ENCODE results near the gene MMP11.
A peak's percentile ranks its signal among the peaks of the same experiment; 100 is the strongest.
"Not testable (repeated sequence)": the region's sequence is repeated elsewhere in the genome, so short reads cannot be mapped to it uniquely, and the experiment has no call there.

The MMP11 gene, protein sequence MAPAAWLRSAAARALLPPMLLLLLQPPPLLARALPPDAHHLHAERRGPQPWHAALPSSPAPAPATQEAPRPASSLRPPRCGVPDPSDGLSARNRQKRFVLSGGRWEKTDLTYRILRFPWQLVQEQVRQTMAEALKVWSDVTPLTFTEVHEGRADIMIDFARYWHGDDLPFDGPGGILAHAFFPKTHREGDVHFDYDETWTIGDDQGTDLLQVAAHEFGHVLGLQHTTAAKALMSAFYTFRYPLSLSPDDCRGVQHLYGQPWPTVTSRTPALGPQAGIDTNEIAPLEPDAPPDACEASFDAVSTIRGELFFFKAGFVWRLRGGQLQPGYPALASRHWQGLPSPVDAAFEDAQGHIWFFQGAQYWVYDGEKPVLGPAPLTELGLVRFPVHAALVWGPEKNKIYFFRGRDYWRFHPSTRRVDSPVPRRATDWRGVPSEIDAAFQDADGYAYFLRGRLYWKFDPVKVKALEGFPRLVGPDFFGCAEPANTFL

GRCh38 chr22:23772649-23773473, at the start of gene MMP11:
MMP11 (plus strand) TSS chr22:23772849; CDS start chr22:23772871, 22 bp downstream.
- Mint-ChIP-seq H3K27ac (no peak within 1 kb of the TSS), H3K36me3 (ENCODE audit: low read depth) (no peaks in the 10 kb centered on the region), H3K27me3 (ENCODE audit: low read depth) (peaks cover 19% of the 10 kb centered on the region), H3K9me3 (no peaks in the 10 kb centered on the region), H3K4me1 (ENCODE audit: low read depth) (peaks cover 12% of the 10 kb centered on the region), H3K4me3 (peak within 1 kb of the TSS; percentile 48)

DNA sequence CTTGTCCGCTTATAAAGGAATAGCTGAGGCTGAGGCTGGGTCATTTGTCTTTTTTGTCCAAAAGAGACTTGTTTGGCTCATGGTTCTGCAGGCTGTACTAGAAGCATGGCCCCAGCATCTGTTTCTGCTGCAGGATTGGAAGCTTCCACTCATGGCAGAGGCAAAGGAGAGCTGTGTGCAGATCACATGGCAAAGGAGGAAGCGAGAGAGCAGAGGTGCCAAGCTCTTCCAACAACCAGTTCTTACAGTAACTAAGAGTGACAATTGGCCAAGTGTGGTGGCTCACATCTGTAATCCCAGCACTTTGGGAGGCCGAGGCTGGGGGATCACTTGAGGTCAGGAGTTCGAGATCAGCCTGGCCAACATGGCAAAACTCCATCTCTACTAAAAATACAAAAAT, 44.5 kb upstream of the MMP11 start:
- not testable (repeated sequence) for H3K36me3 Mint-ChIP-seq (ENCODE audit: low read depth); H3K4me1 Mint-ChIP-seq (ENCODE audit: low read depth); H3K9me3 Mint-ChIP-seq; H3K27ac Mint-ChIP-seq; H3K4me3 Mint-ChIP-seq
- H3K27me3 Mint-ChIP-seq (ENCODE audit: low read depth): peaks cover 11% of the 10 kb centered on the region

- Mint-ChIP-seq H3K27me3 (ENCODE audit: low read depth) (no peaks in the 10 kb centered on the region), H3K27ac (no peak overlapping the region), H3K9me3 (no peaks in the 10 kb centered on the region), H3K36me3 (ENCODE audit: low read depth) (no peaks in the 10 kb centered on the region), H3K4me1 (ENCODE audit: low read depth) (no peaks in the 10 kb centered on the region), H3K4me3 (no peak overlapping the region)
Measured at GRCh38 chr22:23737696-23738095, 35.0 kb upstream of the MMP11 start.

DNA sequence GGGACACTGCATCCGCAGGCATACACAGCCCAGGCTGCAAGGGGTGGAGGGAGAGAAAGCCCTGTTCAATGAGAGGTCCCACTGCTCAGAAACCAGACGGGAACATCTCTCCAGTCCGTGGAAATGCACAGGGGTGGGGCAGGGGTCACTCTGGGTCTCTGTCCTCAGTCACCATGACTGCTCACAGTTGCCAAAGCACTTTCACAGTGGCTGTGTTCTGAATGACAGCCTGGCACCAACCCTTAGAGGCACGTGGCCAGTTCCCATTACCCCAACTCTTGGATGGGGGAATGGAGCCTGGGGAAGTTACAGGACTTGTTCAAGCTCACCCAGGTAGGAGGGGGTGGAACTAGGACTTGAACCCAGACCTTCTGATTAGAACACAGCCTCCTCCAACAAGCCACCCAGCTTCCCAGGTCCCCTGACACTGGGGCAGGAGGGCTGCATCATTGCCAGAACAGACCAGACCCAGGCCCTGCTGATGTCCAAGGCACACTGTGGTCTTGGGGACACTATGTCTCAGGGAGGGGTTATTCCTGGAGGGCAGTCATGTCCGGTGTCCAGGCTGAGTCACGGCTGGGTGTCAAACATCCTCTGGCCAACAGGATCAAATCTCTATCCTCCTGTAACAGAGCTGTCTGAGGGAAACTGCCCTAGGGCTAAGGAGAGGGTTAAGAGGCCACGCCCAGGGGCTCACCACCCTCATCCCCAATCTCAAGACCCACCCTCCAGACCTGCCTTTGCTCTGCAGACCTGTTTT, 30.0 kb upstream of the MMP11 start:
- Mint-ChIP-seq H3K27me3 (ENCODE audit: low read depth) (no peaks in the 10 kb centered on the region), H3K4me3 (no peak overlapping the region), H3K4me1 (ENCODE audit: low read depth) (no peaks in the 10 kb centered on the region), H3K36me3 (ENCODE audit: low read depth) (peaks cover 23% of the 10 kb centered on the region), H3K27ac (no peak overlapping the region), H3K9me3 (peaks cover 11% of the 10 kb centered on the region)

DNA sequence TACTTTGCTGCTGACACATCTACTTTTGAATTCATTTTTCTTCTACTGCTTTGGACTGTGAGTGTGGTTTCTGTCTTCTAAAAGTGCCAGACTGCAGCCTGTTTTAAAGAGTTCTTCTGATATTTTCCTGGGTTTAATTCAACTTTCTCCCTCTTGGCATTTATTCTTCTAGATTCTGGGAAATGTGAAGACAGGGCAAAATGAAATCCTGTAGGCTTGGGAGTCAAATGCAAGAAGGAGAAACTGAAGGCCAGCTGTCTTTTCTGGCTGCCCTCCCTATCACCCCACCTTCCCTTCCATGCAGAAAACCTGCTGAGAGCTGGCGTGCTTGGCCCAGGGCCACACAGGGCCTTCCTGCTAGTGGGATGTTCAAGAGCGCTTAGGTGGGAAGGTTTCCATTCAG, 29.3 kb upstream of the MMP11 start:
- H3K27ac Mint-ChIP-seq: no peak overlapping the region
- H3K4me1 Mint-ChIP-seq (ENCODE audit: low read depth): no peaks in the 10 kb centered on the region
- H3K27me3 Mint-ChIP-seq (ENCODE audit: low read depth): no peaks in the 10 kb centered on the region
- H3K36me3 Mint-ChIP-seq (ENCODE audit: low read depth): peaks cover 23% of the 10 kb centered on the region
- peaks cover 11% of the 10 kb centered on the region for H3K9me3 Mint-ChIP-seq
- no peak overlapping the region for H3K4me3 Mint-ChIP-seq

DNA sequence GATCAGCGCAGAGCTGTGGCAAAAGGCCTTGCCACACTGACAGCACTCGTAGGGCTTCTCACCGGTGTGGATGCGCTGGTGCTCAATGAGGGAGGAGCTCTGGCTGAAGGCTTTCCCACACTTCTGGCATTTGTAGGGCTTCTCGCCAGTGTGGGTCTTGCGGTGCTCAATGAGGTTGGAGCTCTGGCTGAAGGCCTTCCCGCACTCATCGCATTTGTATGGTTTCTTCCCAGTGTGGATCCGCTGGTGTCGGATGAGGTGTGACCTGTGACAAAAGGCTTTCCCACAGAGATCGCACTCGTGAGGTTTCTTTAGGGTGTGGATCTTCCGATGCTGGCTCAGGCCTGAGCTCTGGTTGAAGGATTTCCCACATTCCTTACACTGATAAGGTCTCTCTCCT, 28.6 kb upstream of the MMP11 start:
- peaks cover 23% of the 10 kb centered on the region for H3K36me3 Mint-ChIP-seq (ENCODE audit: low read depth)
- H3K9me3 Mint-ChIP-seq: peaks cover 11% of the 10 kb centered on the region
- H3K27ac Mint-ChIP-seq: no peak overlapping the region
- H3K4me3 Mint-ChIP-seq: no peak overlapping the region
- no peaks in the 10 kb centered on the region for H3K27me3 Mint-ChIP-seq (ENCODE audit: low read depth)
- H3K4me1 Mint-ChIP-seq (ENCODE audit: low read depth): no peaks in the 10 kb centered on the region

- Mint-ChIP-seq H3K9me3 (peaks cover 11% of the 10 kb centered on the region), H3K4me1 (ENCODE audit: low read depth) (no peaks in the 10 kb centered on the region), H3K27me3 (ENCODE audit: low read depth) (no peaks in the 10 kb centered on the region), H3K27ac (no peak overlapping the region), H3K4me3 (no peak overlapping the region), H3K36me3 (ENCODE audit: low read depth) (peaks cover 23% of the 10 kb centered on the region)
Measured at GRCh38 chr22:23744485-23744884, 28.2 kb upstream of the MMP11 start.

DNA sequence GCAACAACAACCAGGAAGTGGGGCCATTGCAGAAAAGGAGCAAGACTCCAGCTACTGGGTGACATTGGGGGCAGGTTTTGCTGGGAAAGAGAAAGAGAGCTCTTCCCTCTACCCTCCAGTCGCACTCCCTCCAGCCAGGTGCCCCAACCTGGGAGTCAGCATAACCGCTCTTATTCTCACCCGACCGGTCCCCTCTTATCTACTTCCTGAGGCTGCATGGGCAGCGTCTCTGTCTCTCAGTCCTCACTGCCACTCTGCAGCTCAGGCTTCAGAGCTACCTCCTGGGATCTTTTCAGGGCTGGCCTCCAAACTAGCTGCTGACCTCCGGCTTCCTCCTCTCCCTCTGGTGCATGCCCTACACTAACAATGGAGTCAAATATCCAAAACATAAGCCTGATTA, 26.9 kb upstream of the MMP11 start:
- H3K36me3 Mint-ChIP-seq (ENCODE audit: low read depth): peaks cover 25% of the 10 kb centered on the region
- H3K9me3 Mint-ChIP-seq: peaks cover 11% of the 10 kb centered on the region

DNA sequence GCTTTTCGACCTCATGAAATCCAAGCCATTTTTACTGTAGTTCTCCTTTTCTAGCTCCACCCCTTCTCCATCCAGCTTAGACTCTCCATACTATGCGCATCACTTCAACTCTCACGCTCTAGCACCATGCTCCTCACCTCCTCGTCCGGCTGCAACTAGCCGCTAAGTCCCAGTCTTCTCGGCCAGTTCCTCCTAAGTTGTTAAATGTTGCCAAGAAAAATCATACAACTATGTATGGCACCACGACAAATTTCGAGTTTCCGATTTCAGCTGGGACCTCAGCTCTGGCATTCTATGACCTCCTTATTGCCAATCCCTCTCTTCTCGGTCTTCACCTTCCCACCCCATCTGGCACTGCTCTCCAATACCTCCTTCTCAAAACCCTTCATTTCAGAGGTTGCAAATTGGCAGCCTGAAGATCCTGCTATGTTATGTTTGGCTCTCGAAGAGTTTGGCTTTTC, 22.8 kb upstream of the MMP11 start:
- Mint-ChIP-seq H3K27me3 (ENCODE audit: low read depth) (peaks cover 5% of the 10 kb centered on the region), H3K4me1 (ENCODE audit: low read depth) (peaks cover 15% of the 10 kb centered on the region), H3K36me3 (ENCODE audit: low read depth) (peaks cover 10% of the 10 kb centered on the region), H3K9me3 (peaks cover 4% of the 10 kb centered on the region), H3K4me3 (peak overlapping the region; percentile 80), H3K27ac (no peak overlapping the region)

More for the DNA sequence above, 26.9 kb upstream of the MMP11 start:
- peaks cover 5% of the 10 kb centered on the region for H3K27me3 Mint-ChIP-seq (ENCODE audit: low read depth)
- H3K27ac Mint-ChIP-seq: no peak overlapping the region
- peaks cover 11% of the 10 kb centered on the region for H3K4me1 Mint-ChIP-seq (ENCODE audit: low read depth)
- no peak overlapping the region for H3K4me3 Mint-ChIP-seq

GRCh38 chr22:23750367-23750713, 22.3 kb upstream of the MMP11 start:
- H3K27ac Mint-ChIP-seq: peak overlapping the region; percentile 70
- peaks cover 5% of the 10 kb centered on the region for H3K27me3 Mint-ChIP-seq (ENCODE audit: low read depth)
- H3K4me1 Mint-ChIP-seq (ENCODE audit: low read depth): peaks cover 15% of the 10 kb centered on the region
- peak overlapping the region; percentile 80 for H3K4me3 Mint-ChIP-seq
- H3K36me3 Mint-ChIP-seq (ENCODE audit: low read depth): peaks cover 6% of the 10 kb centered on the region
- no peaks in the 10 kb centered on the region for H3K9me3 Mint-ChIP-seq

DNA sequence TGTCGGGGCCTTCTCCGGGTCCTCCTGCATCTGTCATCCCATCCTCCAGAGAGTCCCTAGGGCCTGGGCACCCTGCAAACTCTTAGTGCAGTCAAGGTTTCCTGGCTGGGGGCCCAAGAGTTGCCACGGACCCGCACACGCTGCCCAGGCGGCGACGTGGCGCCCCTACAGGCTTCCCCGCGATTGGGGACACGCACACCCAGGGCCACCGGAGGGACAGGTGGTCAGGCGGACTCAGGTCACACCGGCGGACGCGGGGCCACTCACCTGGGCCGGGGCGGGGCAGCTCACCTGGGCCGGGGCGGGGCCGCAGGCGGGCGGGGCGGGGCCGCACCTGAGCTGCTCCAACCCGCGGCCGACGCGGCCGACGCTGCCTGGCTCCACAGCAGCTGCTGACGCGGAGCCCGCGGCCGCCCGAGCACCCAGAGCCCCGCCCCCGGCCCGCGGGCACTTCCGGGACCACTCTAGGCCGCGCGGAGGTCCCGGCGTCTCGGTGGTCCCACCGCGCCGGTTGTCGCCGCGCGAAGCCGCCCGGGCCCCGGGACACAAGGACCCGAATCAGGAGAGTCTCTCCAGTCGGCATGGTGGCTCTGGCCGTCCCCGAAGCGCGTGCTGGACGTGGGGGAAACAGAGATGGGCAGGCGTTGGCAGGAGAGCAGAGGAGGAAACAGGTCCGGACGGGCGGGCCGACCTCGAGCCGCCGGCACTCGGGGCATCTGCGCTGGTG, 21.8 kb upstream of the MMP11 start, which contains the start of gene ZNF70:
Gene ZNF70 (minus strand): TSS at position 399 of the 727 bp plus-strand sequence. CDS start 5,972 bp downstream, outside the sequence.
- Mint-ChIP-seq H3K27ac (peak within 1 kb of the TSS; percentile 70), H3K4me3 (peak within 1 kb of the TSS; percentile 80), H3K4me1 (ENCODE audit: low read depth) (peaks cover 15% of the 10 kb centered on the region), H3K36me3 (ENCODE audit: low read depth) (peaks cover 6% of the 10 kb centered on the region), H3K27me3 (ENCODE audit: low read depth) (peaks cover 5% of the 10 kb centered on the region), H3K9me3 (no peaks in the 10 kb centered on the region)

DNA sequence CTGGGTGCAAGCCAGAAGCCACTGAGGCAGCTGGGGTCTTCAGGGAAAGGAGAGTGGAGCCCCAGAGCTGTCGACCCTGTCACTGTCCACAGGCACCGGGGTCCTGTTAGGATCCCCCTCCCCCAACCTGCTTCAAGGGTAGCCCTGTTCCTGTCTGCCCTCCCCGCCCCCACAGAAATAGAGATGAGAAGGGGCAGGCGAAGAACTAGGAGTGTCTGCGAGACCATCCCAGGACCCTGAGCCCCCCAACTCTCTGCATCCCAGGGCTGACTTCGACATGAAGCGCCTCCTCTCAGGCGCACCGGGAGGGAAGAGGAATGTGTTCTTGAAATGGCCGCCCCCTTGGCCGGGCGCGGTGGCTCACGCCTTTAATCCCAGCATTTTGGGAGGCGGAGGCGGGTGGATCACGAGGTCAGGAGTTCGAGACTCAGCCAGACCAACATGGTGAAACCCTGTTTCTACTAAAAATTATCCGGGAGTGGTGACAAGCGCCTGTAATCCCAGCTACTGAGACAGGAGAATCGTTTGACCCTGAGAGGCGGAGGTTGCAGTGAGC, 21.1 kb upstream of the MMP11 start:
- Mint-ChIP-seq H3K27ac (no peak overlapping the region), H3K4me1 (ENCODE audit: low read depth) (peaks cover 15% of the 10 kb centered on the region), H3K36me3 (ENCODE audit: low read depth) (peaks cover 6% of the 10 kb centered on the region), H3K9me3 (no peaks in the 10 kb centered on the region), H3K27me3 (ENCODE audit: low read depth) (peaks cover 5% of the 10 kb centered on the region), H3K4me3 (peak overlapping the region; percentile 79)

DNA sequence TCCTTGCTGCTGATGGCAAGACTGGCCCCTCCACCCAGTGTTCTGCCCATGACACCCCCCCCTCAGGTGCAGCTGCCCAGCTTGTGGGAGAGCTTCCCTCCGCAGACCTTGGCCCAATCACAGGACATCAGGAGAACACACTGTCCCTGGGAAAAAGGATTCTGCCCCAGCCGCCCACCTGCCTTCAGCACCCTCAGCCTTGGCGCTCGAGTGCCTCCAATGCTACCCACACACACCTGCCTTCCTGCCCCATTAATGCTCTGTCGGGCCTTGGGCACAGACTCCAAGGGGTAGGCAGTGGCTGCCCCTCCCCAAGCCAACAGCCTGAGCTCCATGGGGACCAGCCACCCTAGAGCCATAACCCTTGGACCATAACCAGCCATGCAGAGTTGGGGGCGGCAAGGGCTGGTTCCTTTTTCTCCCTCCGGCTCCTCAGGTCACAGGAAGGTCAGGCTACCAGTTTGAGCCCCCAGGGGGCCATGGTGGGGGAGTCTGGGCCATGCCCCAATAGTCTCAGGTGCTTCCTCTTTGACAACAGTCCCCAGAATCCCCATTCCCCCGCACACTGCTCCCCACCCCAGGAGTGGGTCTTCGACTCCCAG, 20.5 kb upstream of the MMP11 start:
- Mint-ChIP-seq H3K27ac (peak overlapping the region; percentile 52), H3K9me3 (no peaks in the 10 kb centered on the region), H3K4me3 (peak overlapping the region; percentile 79), H3K4me1 (ENCODE audit: low read depth) (peaks cover 15% of the 10 kb centered on the region), H3K27me3 (ENCODE audit: low read depth) (peaks cover 5% of the 10 kb centered on the region), H3K36me3 (ENCODE audit: low read depth) (peaks cover 2% of the 10 kb centered on the region)

Measured in T-helper 1 cell treated with Interleukin-12 subunit alpha and Interleukin-12 subunit beta and Interleukin-4 antibody, amounts not matched to agents 30 μg/mL and 1 μg/mL, for 36 hours (primary cell).